GM12878 (cell line): Measurements from ENCODE around the gene ATF6. TPM values are rescaled to one million over a fixed set of nuclear protein-coding genes. Genes with fewer than 3 reads are reported as not detected.

ENCODE experiments used
- ATAC-seq: fragments of 200-7000 bp; cut with Tn5 transposase; 3 replicates; pipeline ENCODE4 v1.9.1; 2020; ENCODE audit warnings: mild to moderate bottlenecking, moderate library complexity
- BruUV-seq: library from RNA; stranded (reverse); fragments of 400-500 nt; replicated peaks from 2 replicates; lab custom pipeline; 2021; lab: Mats Ljungman, UMichigan
- CTCF ChIA-PET: fragments of 300-600 bp; sonication (Branson Sonifier 250); formaldehyde crosslinking; extraction: SDS; loops from one replicate; lab custom pipeline; 2021; ENCODE audit warnings: inconsistent platforms; lab: Yijun Ruan, JAX
- POLR2A ChIA-PET: fragments of 350-600 bp; formaldehyde crosslinking; extraction: SDS; loops from one replicate; lab custom pipeline; 2021; ENCODE audit warnings: inconsistent platforms; lab: Charles Lee
- RAD21 ChIA-PET: fragments of 300-600 bp; sonication (Branson Sonifier 250); formaldehyde crosslinking; loops from one replicate; lab custom pipeline; 2023; ENCODE audit warnings: antibody characterized with exemption; ENCODE audit not compliant: unreplicated experiment; lab: Charles Lee
- SMC1A ChIA-PET: fragments of 300-600 bp; sonication (Branson Sonifier 250); formaldehyde crosslinking; loops from one replicate; lab custom pipeline; 2023; ENCODE audit not compliant: unreplicated experiment, uncharacterized antibody; lab: Charles Lee
- DNase-seq: peaks from one replicate; pipeline ENCODE4 v3.0.0-alpha.2; 2011; ENCODE audit warnings: low read depth, low spot score
- FAIRE-seq: peaks from 3 replicates; lab custom pipeline; 2011; peaks lifted over from hg19 to GRCh38; lab: Jason Lieb, UNC
- H2AFZ ChIP-seq: 2 replicates; pipeline ENCODE4 v1.6.0; 2011; ENCODE audit warnings: low read depth, low read length, control low read depth; ENCODE audit not compliant: control insufficient read depth
- H3K27ac ChIP-seq: 2 replicates; pipeline ENCODE4 v1.5.1; 2011; ENCODE audit warnings: control low read depth; ENCODE audit not compliant: control insufficient read depth, insufficient read depth
- H3K27me3 ChIP-seq, 2 experiments: replicated peaks in 1 of 2; 2 replicates each; pipeline versions ENCODE4 v1.6.0 to v1.6.1; 2011; ENCODE audit warnings: low read length in 1 of 2; ENCODE audit not compliant: control insufficient read depth in 2 of 2, insufficient read depth in 2 of 2
- H3K36me3 ChIP-seq, 2 experiments: 2 replicates each; pipeline ENCODE4 v1.5.1; 2011; ENCODE audit warnings: low read length in 1 of 2; ENCODE audit not compliant: control insufficient read depth in 2 of 2, insufficient read depth in 2 of 2
- H3K4me1 ChIP-seq: 2 replicates; pipeline ENCODE4 v1.6.1; 2011; ENCODE audit warnings: mild to moderate bottlenecking, low read length, moderate library complexity, mixed read lengths; ENCODE audit not compliant: control insufficient read depth, insufficient read depth
- H3K4me2 ChIP-seq: 2 replicates; pipeline ENCODE4 v1.6.0; 2011; ENCODE audit warnings: control low read depth; ENCODE audit not compliant: control insufficient read depth, insufficient read depth
- H3K4me3 ChIP-seq: fragments of 200-600 bp; sonication (generic); 2 replicates; pipeline ENCODE4 v1.5.1; 2016
- H3K79me2 ChIP-seq: 2 replicates; pipeline ENCODE4 v1.6.0; 2011; ENCODE audit warnings: low read length; ENCODE audit not compliant: control insufficient read depth, insufficient read depth
- H3K9ac ChIP-seq: 2 replicates; pipeline ENCODE4 v1.8.0; 2011; ENCODE audit warnings: low read length, control low read depth, mixed read lengths; ENCODE audit not compliant: control insufficient read depth, insufficient read depth
- H3K9me3 ChIP-seq: replicated peaks from 3 replicates; pipeline ENCODE4 v1.5.1; 2011; ENCODE audit warnings: mild to moderate bottlenecking, low read length; ENCODE audit not compliant: control insufficient read depth, insufficient read depth
- H4K20me1 ChIP-seq: 2 replicates; pipeline ENCODE4 v1.6.0; 2011; ENCODE audit not compliant: control insufficient read depth, insufficient read depth
- CREB1 ChIP-seq: IDR thresholded peaks from 2 replicates; pipeline ENCODE4 v1.6.1; 2012; ENCODE audit warnings: low read depth, mild to moderate bottlenecking, inconsistent platforms
- KDM1A ChIP-seq: fragments of 200-600 bp; sonication (generic); IDR thresholded peaks from 2 replicates; pipeline ENCODE4 v1.6.1; 2016; ENCODE audit warnings: borderline replicate concordance
- REST ChIP-seq: IDR thresholded peaks from 2 replicates; pipeline ENCODE4 v1.6.1; 2012; ENCODE audit warnings: mild to moderate bottlenecking, low read depth, low read length
- SKIL ChIP-seq: fragments of 450-650 bp; IDR thresholded peaks from 2 replicates; pipeline ENCODE4 v1.6.1; 2017; ENCODE audit warnings: mild to moderate bottlenecking, low read depth, inconsistent platforms; ENCODE audit not compliant: poor library complexity, severe bottlenecking
- STAT1 ChIP-seq: fragments of 450-650 bp; conservative IDR thresholded peaks from 2 replicates; pipeline ENCODE4 v1.6.1; 2014; ENCODE audit warnings: antibody characterized with exemption, mild to moderate bottlenecking
- YBX1 ChIP-seq: fragments of 450-650 bp; IDR thresholded peaks from 2 replicates; pipeline ENCODE4 v1.6.1; 2016; ENCODE audit warnings: antibody characterized with exemption
- WGBS: methylation state at CpG from one replicate; pipeline ENCODE4 v1.1.6; 2016; ENCODE audit warnings: low lambda C conversion rate; ENCODE audit not compliant: insufficient replicate concordance, insufficient coverage; ENCODE audit errors: missing lambda C conversion rate; 5-methylcytosine and 5-hydroxymethylcytosine counted together
- in situ Hi-C: fragments of 300-500 bp; cut with MboI; formaldehyde crosslinking; loops from 9 replicates; pipeline ENCODE4 v1.14.3; 2018; ENCODE audit warnings: mixed read lengths
- intact Hi-C: fragments of 100-400 bp; cut with micrococcal nuclease; formaldehyde crosslinking; loops from one replicate; pipeline ENCODE4 v1.14.2; 2022; ENCODE audit not compliant: unreplicated experiment
- polyA plus RNA-seq, 11 experiments: library from polyadenylated mRNA; depleted of rRNA in 4 of 11; unstranded in 6 of 11; stranded (reverse) in 5 of 11; fragments of >200 nt; fragmentation: Nextera tagmentation in 4 of 11; fragmentation: Illumina TruSeq in 1 of 11; extraction: Ambion mirVana in 4 of 11; extraction: Trizol in 1 of 11; gene quantifications; 1 replicate in 1 of 11; 2 replicates in 10 of 11; pipeline versions ENCODE4 v1.2.1 to v1.2.3, GENCODE V29; 2011 to 2016; ENCODE audit warnings: inconsistent platforms in 2 of 11, missing spikeins in 2 of 11, low read depth in 1 of 11
- total RNA-seq, 4 experiments: library from RNA; depleted of rRNA in 3 of 4; stranded (reverse); fragments of >200 nt in 3 of 4; fragmentation: Illumina TruSeq in 1 of 4; extraction: Trizol in 1 of 4; gene quantifications; 2 replicates each; pipeline versions ENCODE4 v1.2.1 to v1.2.3, GENCODE V29; 2013 to 2021

Gene ATF6
- total and polyA plus RNA-seq, 10 of the 15 experiments (the other 5 are each of a cell fraction or from before 2014, with no cell fraction given): 7.8 to 24.3 (median 14.7) TPM

- in situ Hi-C loops: no loop called here
- no peaks in the 10 kb centered on the region; the same call in 2 of the 3 replicates for H3K9me3 ChIP-seq
- no peak for TF ChIP-seq REST
- no peak for TF ChIP-seq YBX1
- TF ChIP-seq CREB1: no peak
- no peak for TF ChIP-seq STAT1
- TF ChIP-seq SKIL: no peak
- TF ChIP-seq KDM1A: no peak
- no peaks in the 10 kb centered on the region for H4K20me1 ChIP-seq
- H3K4me3 ChIP-seq: no peak overlapping the region
- H3K79me2 ChIP-seq: no peaks in the 10 kb centered on the region
- no peak for ATAC-seq
- no peak overlapping the region for H3K27ac ChIP-seq
- no peak for DNase-seq
- SMC1A ChIA-PET: interaction anchor here (0.6 kb wide), 1 partner anchor 832 kb away, joined by 4 read pairs; no protein-coding TSS in a partner anchor
- FAIRE-seq: no peak
- no peaks in the 10 kb centered on the region for H3K4me1 ChIP-seq
- no peak overlapping the region for H3K9ac ChIP-seq
- peaks cover 0 to 1% of the 10 kb centered on the region in 2 experiments; a peak in 2 of 4 replicates for H3K27me3 ChIP-seq
- no peak overlapping the region for H3K4me2 ChIP-seq
- POLR2A ChIA-PET: no interaction called here
- H2AFZ ChIP-seq: no peak overlapping the region
- H3K36me3 ChIP-seq: no peaks in the 10 kb centered on the region
- BruUV-seq: no TSS peak
- RAD21 ChIA-PET: no interaction called here
- CTCF ChIA-PET: no interaction called here
- whole genome bisulfite sequencing: 17% methylated on average over 5 of the region's 5 CpGs
- intact Hi-C loops: no loop called here
Measured at GRCh38 chr1:161988413-161988812, 222.3 kb downstream of the ATF6 start.
